Limb (tissue), 2 donors: ENCODE measurements around the gene SASH1.
"Not testable (repeated sequence)": the region's sequence is repeated elsewhere in the genome, so short reads cannot be mapped to it uniquely, and the experiment has no call there.

Experiments
- DNase-seq, 2 donors: peaks; one replicate each; pipeline ENCODE4 v3.0.0-alpha.2; 2016; ENCODE audit errors: extremely low spot score in 2 of 2

SASH1 gene

DNA sequence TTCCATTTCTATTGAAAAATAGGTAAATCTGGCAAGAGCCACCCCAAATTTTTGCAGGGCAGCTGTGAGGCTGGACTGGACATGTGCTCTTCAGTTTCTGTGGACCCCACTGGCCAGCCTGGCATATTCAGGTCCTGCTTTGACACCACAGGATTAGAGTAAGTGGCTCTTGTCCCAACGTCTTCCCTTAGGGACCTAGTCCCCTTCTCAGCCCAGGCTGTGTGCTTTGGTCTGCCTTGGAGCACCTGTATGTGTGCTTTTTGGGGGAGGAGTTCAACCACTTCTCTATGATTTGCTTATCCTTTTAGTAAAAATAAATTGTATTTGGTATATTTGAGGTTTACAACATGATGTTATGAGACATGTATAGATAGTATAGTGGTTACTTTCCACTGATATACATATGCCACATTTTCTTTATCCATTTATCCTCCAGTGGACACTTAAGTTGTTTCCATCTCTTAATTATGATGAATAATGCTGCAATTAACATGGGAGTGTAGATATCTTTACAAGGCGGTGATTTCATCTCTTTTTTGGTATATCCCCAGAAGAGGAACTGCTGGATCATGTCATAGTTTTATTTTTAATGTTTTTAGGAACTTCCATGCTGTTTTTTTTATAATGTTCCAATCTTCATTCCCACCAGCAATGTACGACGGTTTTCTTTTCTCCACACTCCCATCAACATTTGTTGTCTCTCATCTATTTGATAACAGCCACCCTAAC is 236.4 kb downstream of the SASH1 start:
- DNase-seq: no peak

- DNase-seq: no peak
Measured at GRCh38 chr6:148580442-148580841, 237.8 kb downstream of the SASH1 start.

GRCh38 chr6:148583631-148584030 is 241.0 kb downstream of the SASH1 start:
- DNase-seq: no peak

- DNase-seq: not testable (repeated sequence)
Measured at GRCh38 chr6:148585641-148586040, 243.0 kb downstream of the SASH1 start.

- no peak for DNase-seq
Measured at GRCh38 chr6:148590883-148591282, 248.2 kb downstream of the SASH1 start.

DNA sequence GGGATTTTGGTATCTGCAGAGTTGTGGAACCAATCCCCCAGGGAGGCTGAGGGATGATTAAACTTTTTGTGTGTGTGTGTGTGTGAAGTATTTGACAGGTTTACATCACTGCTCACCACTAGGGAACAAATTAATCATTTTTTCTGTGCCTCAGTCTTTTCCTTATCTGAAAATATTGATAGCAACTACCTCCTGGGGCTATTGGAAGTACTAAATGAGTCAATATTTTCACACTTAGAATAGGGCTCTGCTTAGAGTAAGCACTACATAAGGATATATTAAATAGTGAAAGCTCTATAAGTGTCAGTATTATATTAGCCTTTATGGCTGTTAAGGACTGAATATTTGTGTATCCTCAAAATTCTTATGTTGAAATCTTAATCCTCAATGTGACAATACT is 249.0 kb downstream of the SASH1 start:
- DNase-seq: no peak

DNA sequence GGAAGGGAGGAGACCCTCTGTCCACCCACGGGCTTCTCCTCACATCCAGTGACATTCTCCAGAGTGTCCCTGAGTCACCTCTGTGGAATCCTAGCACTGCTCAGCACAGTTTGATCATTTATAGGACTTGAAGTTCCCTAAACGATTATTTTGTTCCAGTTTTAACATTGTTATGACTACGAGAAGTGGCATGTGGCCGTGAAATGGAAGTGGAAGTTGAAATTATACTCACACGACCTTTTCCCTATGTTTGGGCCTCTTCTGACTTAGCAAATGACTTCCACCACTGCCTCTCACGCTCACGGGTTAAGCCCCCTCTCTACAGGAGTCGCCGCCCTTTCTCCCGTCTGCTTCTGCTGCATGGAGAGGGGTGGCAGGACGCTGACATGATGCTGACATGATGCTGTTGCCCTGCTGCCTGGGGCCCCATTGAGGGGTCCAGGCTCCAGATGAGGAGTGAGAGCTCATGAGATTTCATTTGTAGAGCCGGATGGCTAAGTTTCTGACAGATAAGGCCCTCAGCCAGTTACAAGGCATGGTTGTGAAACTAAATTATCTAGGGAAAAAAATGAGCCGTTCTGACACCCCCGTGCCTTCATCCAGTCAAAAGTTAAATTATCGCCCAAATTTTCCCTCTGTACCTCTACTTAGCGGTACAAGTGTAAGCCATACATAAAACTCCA is 250.6 kb downstream of the SASH1 start:
- DNase-seq: no peak

DNA sequence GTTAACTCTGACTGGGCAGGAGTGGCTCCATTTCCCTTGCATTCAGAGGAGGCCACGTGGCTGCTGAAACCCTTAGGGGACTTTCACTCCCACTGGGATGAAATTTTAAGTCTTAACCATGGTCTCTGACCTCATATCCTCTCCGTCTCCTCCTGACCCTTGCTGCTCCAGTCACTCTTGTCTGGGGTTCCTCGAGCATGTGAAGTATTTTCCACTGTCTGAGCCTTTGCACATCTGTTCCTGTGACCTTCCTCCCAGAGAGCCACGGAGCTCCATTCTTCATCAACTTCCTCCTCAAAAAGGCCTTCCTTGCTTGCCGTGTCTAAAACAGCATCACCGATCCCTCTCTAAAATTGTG is 251.2 kb downstream of the SASH1 start:
- no peak for DNase-seq

DNA sequence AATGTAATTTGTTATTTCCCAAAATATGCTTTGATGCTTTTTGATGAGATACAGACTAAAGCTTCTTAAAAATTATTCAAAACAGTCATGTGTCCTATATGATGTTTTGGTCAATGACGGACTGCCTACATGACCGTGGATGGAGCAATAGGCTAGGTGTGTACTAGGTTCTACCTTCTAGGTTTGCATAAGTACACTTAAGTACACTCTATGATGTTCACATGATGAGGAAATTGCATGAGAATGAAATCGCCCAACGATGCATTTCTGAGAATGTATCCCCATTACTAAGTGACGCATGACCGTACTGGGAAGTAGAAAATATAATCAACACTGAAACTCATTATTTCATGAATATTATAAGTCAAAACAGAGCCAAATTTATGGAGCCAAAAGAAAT is 252.9 kb downstream of the SASH1 start:
- DNase-seq: no peak

DNA sequence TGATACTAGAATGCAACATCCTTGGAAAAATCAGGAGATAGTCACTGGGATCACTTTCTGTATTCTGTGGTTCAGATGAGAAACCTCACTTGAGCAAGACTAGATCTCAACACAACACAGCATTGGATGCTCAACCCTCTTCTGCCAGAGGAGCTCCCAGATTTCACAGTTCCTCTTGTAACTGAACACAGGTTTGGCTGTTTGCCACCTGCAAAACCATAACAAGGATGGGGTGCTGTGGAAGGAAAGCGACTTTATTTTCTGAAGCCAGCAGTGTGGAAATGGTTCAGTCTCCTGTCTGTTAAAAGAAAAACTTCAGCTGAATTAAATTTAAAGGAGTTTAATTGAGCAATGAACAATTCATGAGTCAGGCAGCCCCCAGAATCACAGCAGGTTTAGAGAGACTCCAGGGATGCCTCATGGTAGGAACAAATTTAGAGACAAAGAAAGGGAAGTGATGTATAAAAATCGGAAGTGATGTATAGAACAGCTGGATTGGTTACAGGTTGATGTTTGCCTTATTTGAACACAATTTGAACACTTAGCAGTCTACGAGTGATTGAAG is 254.3 kb downstream of the SASH1 start:
- no peak for DNase-seq

DNA sequence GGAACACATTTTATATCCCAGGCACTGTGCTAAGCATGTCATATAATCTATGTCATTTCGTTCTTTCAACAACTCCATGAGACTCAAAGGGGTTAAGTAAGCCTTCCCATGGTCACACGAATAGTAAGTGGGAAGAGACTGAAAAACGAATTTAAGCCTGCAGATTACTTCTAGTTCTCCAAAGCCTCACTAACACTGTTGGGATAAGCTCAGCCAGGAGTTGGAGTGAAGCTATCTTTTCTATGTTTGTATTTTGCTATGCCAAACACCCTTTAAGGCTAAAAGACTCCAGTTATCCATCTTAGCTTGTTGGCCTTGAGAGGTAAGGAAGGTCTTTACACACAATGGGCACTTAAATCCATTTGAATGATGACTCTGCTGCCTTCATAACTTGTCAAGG is 256.1 kb downstream of the SASH1 start:
- no peak for DNase-seq

GRCh38 chr6:148599967-148600426 is 257.4 kb downstream of the SASH1 start:
- DNase-seq: no peak
